ENCODE results near the gene DTX1.
"Not testable (repeated sequence)": the region's sequence is repeated elsewhere in the genome, so short reads cannot be mapped to it uniquely, and the experiment has no call there.

The DTX1 gene

DNA sequence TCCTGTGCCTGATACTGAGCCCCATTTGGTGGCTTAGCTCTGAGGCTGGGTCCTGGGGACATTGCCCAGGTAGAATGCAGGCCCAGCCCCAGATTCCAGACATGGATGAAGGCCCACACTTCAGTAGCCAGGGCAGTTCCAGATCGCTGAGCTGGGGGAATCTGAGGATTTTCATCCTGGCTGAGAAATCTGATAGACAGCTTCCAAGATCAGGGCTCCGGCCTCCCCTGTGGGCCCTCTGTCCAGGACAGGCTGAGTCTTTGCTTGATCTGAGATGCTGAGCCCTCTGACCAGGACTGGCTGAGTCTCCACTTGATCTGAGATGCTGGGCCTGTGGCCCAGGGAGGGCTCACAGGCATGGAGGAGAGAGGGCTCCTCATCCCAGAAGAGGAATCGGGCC lies 82.3 kb downstream of the DTX1 start:
- no peak for DNase-seq

DNA sequence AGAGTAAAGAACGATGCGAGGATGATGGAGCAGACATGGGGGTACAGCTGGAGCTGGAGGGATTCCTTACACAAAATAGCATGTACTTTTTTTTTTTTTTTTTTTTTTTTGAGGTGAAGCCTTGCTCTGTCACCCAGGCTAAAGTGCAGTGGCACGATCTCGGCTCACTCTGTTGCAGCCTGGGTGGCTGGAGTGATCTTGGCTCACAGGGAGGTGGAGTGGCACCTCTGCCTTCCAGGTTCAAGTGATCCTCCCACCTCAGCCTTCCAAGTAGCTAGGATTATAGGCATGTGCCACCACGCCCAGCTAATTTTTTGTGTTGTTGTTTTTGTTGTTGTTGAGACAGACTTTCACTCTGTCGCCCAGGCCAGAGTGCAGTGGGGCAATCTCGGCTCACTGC lies 84.2 kb downstream of the DTX1 start:
- no peak for DNase-seq

DNA sequence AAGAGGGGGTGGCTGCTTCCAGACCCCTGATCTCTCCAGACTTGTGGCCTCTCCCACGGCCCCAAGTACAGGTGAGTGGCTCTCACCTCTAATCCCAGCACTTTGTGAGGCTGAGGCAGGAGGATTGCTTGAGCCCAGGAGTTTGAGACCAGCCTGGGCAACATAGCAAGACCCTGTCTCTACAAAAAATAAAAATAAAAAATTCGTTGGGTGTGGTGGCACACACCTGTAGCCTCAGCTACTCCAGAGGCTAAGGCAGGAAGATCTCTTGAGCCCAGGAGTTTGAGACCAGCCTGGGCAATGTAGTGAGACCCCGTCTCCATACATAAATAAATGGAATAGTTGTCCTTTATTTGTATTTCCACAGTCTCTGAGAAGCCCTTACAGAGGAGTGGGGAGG lies 85.2 kb downstream of the DTX1 start:
- DNase-seq: not testable (repeated sequence)

DNA sequence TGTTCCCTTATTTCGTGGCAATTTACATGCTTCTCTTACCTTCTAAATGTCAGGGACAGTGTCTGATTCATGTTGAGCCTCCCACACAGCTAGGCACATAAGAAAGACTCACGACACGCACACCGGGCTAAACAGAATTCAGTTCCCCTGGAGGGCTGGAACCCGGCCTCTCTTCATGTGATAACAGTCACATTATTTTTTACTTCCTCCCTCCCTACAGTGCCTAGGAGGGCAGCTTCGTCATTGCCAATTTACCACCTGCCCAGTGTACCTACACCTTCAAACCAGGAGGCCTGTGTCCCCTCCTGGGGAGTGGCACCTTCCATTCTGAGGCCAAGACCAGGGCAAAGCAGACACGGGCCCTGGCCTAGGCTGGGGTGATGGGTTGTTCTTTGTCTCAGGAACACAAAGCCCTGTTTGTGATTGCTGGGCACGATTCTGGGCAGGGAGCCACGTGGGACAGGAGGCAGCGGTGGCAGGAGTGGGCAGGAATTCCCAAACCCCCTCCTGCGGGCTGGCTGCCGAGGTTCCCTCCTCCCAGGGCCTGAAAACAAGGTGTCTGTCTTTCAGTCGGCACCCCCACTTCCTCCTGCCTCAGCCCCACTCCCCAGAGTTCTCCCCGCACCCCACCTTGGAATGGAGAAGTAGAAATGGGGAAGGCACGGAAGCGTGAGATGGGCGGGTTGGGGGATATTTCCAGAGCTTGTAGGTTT lies 85.8 kb downstream of the DTX1 start:
- DNase-seq: no peak

DNA sequence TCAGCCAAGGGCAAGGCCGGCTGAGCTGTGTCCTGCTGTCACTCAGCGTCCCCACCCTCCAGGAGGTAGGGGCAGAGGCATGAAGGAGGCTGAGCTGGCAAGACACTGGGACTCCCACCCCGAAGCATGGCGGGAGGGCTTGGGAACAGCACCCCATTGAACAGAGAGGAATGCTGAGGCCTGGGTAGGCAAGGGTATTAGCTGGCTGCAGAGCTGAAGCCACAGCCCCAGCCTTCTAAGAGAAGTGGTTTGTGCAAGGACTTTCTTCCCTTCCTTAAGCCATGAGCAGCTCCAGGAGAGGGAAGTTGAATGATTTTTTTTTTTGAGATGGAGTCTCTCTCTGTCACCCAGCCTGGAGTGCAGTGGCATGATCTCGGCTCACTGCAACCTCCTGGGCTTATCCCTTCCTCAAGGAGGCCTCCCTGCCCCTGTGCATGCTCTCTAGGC lies 86.4 kb downstream of the DTX1 start:
- DNase-seq: no peak

DNA sequence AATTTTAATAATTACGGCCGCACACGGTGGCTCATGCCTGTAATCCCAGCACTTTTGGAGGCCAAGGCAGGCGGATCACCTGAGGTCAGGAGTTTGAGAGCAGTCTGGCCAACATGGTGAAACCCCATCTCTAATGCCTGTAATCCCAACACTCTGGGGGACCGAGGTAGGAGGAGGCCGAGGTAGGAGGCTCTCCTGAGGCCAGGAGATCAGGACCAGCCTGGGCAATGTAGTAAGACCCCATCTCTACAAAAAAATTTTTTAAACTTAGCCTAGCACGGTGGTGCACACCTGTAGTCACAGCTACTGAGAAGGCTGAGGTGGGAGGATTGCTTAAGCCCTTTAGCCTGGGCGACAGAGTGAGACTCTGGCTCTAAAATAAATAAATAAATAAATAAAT lies 87.4 kb downstream of the DTX1 start:
- no peak for DNase-seq

DNA sequence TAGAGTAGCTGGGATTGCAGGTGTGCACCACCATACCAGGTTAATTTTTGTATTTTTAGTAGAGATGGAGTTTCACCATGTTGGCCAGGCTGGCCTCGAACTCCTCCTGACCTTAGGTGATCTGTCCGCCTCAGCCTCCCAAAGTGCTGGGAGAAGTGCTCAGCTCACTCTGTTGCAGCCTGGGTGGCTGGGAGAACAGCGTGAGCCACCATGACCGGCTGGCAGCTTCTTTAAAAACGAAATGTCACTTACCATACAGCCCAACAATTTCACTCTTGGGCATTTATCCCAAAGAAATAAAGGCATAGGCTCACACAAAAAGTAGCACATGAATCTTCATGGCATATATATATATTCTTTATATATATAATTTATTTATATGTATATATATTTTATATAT lies 88.3 kb downstream of the DTX1 start:
- no peak for DNase-seq

DNA sequence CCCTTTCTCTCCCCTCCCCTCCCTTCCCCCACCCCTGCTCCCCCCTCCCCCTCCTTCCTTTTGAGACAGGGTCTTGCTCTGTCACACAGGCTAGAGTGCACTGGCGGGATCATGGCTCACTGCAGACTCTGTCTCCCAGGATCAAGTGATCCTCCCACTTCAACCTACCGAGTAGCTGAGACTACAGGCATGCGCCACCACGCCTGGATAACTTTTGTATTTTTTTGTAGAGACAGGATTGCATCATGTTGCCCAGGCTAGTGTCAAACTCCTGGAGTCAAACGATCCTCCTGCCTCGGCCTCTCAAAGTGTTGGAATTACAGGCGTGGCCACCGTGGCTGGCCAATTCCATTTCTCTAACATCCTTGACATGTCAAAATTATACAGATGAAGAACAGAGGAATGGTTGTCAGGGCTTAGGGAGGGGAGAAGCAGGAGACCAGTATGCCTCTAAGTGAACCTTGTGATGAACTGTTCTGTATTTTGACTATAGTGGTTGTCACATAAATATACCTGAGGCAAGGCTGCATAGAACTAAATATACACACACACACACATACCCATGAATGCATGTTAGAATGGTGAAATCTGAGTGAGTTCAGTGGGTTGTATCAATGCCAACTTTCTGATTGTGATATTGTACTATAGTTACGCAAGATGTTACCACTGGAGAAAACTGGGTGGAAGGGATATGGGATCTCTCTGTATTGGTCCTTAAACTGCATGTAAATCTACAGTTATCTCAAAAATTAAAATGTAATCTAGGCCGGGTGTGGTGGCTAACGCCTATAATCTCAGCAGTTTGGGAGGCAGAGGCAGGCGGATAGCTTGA lies 89.4 kb downstream of the DTX1 start:
- DNase-seq: no peak

DNA sequence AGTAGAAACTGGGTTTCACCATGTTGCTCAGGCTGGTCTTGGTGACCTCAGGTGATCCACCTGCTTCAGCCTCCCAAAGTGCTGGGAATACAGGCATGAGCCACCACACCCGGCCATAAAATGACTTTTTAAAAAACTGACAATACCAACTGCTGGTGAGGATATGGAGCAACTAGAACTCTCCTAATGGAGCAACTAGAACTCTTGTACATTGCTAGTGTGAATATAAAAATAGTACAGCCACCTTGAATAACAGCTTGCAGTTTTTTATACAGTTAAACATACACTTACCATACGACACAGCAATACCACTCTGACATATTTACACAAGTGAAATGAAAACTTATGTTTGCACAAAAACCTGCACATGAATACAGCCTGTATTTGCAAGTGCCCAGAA lies 90.5 kb downstream of the DTX1 start:
- DNase-seq: no peak

All from activated CD4-positive, alpha-beta T cell treated with anti-CD3 and anti-CD28 coated beads, Interleukin-2, Interleukin-6, amounts not matched to agents 100 ng/mL and 50 ng/mL, durations not matched to agents 16 hours and 8 hours (primary cell).